Measurements from ENCODE around the gene DHX15.

Gene DHX15

GRCh38 chr4:24584211-24584850 is at the start of gene DHX15:
Gene DHX15 (minus strand): TSS chr4:24584554. CDS start chr4:24584393, 161 bp downstream.
- DNase-seq (ENCODE audit: low spot score in 2 of 2): peak; percentile 82 to 87
- Mint-ChIP-seq H3K4me3 (peak within 1 kb of the TSS; percentile 100), H3K27me3 (no peaks in the 10 kb centered on the region), H3K27ac (peak within 1 kb of the TSS; percentile 96), H3K4me1 (peaks cover 28% of the 10 kb centered on the region), H3K36me3 (peaks cover 4% of the 10 kb centered on the region), H3K9me3 (peaks cover 2% of the 10 kb centered on the region)
- ATAC-seq (ENCODE audit: low read depth): peak; percentile 91

GRCh38 chr4:24632011-24632410 is 47.7 kb upstream of the DHX15 start:
- no peaks in the 10 kb centered on the region for H3K36me3 Mint-ChIP-seq
- H3K4me1 Mint-ChIP-seq: peaks cover 3% of the 10 kb centered on the region
- DNase-seq (ENCODE audit: low spot score in 2 of 2) (no peak), ATAC-seq (ENCODE audit: low read depth) (no peak)
- peaks cover 13% of the 10 kb centered on the region for H3K27me3 Mint-ChIP-seq
- no peak overlapping the region for H3K4me3 Mint-ChIP-seq
- peaks cover 2% of the 10 kb centered on the region for H3K9me3 Mint-ChIP-seq
- no peak overlapping the region for H3K27ac Mint-ChIP-seq

GRCh38 chr4:24630937-24631336 is 46.6 kb upstream of the DHX15 start:
- H3K4me1 Mint-ChIP-seq: peaks cover 3% of the 10 kb centered on the region
- H3K4me3 Mint-ChIP-seq: no peak overlapping the region
- H3K27ac Mint-ChIP-seq: no peak overlapping the region
- ATAC-seq (ENCODE audit: low read depth) (no peak), DNase-seq (ENCODE audit: low spot score in 2 of 2) (no peak)
- peaks cover 2% of the 10 kb centered on the region for H3K9me3 Mint-ChIP-seq
- no peaks in the 10 kb centered on the region for H3K36me3 Mint-ChIP-seq
- H3K27me3 Mint-ChIP-seq: peaks cover 11% of the 10 kb centered on the region

- H3K27ac Mint-ChIP-seq: no peak overlapping the region
- ATAC-seq (ENCODE audit: low read depth): no peak
- H3K9me3 Mint-ChIP-seq: peaks cover 6% of the 10 kb centered on the region
- peaks cover 16% of the 10 kb centered on the region for H3K27me3 Mint-ChIP-seq
- DNase-seq (ENCODE audit: low spot score in 2 of 2): no peak
- peaks cover 3% of the 10 kb centered on the region for H3K36me3 Mint-ChIP-seq
- H3K4me1 Mint-ChIP-seq: no peaks in the 10 kb centered on the region
- H3K4me3 Mint-ChIP-seq: no peak overlapping the region
Measured at GRCh38 chr4:24625091-24625490, 40.7 kb upstream of the DHX15 start.

DNA sequence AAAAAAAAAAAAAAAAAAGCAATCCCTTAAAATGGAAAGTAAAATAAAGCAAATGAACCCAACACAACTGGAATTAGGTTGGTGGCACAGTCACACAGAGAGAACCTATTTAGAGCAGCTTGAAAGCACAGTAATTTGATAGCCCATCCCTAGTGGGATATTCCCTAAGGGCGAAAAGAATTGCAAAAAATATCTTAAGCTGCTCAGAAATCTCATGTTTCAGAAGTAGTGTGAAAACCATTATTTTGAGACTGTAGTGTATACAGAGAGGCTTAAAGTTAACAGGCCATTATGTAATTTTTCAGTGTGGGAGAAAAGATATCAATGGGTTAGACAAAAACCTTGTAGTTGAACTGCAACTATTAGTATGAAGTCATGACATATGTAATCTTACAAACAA is 40.0 kb upstream of the DHX15 start:
- ATAC-seq (ENCODE audit: low read depth) (no peak), DNase-seq (ENCODE audit: low spot score in 2 of 2) (no peak)
- H3K36me3 Mint-ChIP-seq: peaks cover 3% of the 10 kb centered on the region
- H3K4me3 Mint-ChIP-seq: no peak overlapping the region
- H3K27ac Mint-ChIP-seq: no peak overlapping the region
- H3K4me1 Mint-ChIP-seq: no peaks in the 10 kb centered on the region
- H3K9me3 Mint-ChIP-seq: peaks cover 6% of the 10 kb centered on the region
- peaks cover 12% of the 10 kb centered on the region for H3K27me3 Mint-ChIP-seq

DNA sequence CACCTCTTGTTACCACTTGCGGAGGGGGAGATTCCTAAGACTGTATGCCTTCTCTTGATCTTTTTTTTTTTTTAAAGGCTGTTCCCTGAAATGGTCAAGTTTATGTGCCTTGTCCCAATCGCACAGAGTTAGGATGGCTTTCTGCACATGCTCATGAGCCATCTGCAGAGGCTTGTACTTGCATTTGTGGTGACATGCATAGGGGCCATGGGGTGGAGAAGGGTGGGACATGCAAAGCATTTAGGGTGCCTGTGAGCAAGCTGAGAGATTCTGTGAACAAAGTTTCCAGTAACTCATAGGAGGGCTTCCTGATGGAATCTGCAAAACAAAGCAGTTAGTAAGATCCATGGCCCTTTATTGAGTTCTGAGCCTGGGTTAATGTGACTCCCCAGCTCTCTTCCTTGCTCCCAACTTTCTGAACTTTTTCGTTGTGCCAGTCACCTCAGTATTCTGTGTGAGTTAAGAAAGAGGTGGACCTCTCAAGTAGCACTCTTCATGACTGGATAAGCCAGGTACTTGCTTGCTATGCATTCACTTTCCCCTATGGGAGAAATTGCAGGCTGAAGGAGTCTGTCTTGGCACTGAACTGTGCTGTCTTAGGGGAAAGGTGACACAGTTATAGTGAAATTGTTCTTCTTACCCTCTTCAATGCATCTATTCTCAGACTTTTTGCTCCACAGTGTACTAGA is 37.9 kb upstream of the DHX15 start:
- DNase-seq (ENCODE audit: low spot score in 2 of 2): no peak
- peaks cover 10% of the 10 kb centered on the region for H3K27me3 Mint-ChIP-seq
- ATAC-seq (ENCODE audit: low read depth): no peak
- H3K4me3 Mint-ChIP-seq: no peak overlapping the region
- no peak overlapping the region for H3K27ac Mint-ChIP-seq
- no peaks in the 10 kb centered on the region for H3K4me1 Mint-ChIP-seq
- peaks cover 7% of the 10 kb centered on the region for H3K9me3 Mint-ChIP-seq
- H3K36me3 Mint-ChIP-seq: peaks cover 4% of the 10 kb centered on the region

DNA sequence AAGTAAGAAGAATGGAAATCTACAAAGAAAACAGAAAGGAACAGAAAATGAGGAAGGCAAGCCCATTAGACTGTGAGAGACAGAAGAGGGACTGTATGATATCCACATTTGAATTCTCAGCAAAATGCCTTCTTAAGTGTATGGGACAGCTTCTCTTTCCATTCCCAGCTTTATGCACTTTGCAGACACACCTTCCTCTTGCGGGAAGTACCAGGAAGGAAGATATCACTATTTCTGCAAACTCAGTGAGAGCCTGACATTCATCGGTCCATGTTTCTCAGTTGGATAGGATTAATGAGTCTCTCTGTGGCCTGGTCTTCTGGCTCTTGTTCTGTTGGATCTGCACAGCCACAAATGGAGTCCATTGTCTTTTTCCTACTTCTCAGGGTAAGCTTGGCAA is 31.6 kb upstream of the DHX15 start:
- Mint-ChIP-seq H3K27ac (no peak overlapping the region), H3K4me3 (no peak overlapping the region), H3K9me3 (peaks cover 9% of the 10 kb centered on the region), H3K27me3 (peaks cover 9% of the 10 kb centered on the region), H3K4me1 (no peaks in the 10 kb centered on the region), H3K36me3 (peaks cover 5% of the 10 kb centered on the region)
- ATAC-seq (ENCODE audit: low read depth): no peak
- DNase-seq (ENCODE audit: low spot score in 2 of 2): no peak

DNA sequence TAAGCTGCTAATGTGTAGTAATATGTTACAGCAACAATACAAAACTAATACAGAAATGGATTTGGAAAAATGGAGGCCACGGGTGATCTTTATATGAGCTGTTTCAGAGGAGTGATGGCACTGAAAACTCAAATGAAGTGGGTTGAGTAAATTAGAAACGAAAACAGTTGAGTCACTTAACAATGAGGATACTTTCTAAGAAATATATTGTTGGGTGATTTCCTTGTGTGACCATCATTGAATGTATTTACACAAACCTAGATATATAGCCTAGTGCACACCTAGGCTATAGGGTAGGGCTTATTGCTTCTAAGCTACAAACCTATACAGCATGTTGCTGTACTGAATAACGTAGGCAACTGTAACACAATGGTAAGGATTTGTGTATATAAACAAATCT is 30.5 kb upstream of the DHX15 start:
- no peak for ATAC-seq (ENCODE audit: low read depth)
- H3K27me3 Mint-ChIP-seq: peaks cover 6% of the 10 kb centered on the region
- no peak overlapping the region for H3K4me3 Mint-ChIP-seq
- H3K27ac Mint-ChIP-seq: no peak overlapping the region
- peaks cover 5% of the 10 kb centered on the region for H3K36me3 Mint-ChIP-seq
- DNase-seq (ENCODE audit: low spot score in 2 of 2): no peak
- peaks cover 6% of the 10 kb centered on the region for H3K9me3 Mint-ChIP-seq
- H3K4me1 Mint-ChIP-seq: peaks cover 2% of the 10 kb centered on the region

DNA sequence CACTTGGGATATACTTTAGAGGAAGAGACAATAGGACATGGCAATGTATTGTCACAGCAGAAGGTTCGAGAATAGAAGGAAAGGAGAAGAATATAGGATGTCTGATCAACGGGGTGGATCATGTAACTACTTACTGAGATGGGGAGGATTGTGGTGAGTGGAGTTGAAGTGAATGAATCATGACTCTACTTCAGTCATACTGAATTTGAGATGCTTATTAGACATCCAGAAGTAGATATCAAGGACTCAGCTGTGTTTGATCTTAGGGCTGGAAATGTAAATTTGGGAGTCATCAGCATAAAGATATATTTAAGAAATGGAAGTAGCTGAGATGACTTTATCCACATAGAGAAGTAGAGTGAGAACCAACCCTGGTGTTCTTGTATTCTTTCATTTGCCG is 29.1 kb upstream of the DHX15 start:
- peaks cover 6% of the 10 kb centered on the region for H3K9me3 Mint-ChIP-seq
- peaks cover 2% of the 10 kb centered on the region for H3K4me1 Mint-ChIP-seq
- no peak overlapping the region for H3K27ac Mint-ChIP-seq
- no peak overlapping the region for H3K4me3 Mint-ChIP-seq
- peaks cover 3% of the 10 kb centered on the region for H3K36me3 Mint-ChIP-seq
- no peak for ATAC-seq (ENCODE audit: low read depth)
- DNase-seq (ENCODE audit: low spot score in 2 of 2): no peak
- H3K27me3 Mint-ChIP-seq: peaks cover 5% of the 10 kb centered on the region

DNA sequence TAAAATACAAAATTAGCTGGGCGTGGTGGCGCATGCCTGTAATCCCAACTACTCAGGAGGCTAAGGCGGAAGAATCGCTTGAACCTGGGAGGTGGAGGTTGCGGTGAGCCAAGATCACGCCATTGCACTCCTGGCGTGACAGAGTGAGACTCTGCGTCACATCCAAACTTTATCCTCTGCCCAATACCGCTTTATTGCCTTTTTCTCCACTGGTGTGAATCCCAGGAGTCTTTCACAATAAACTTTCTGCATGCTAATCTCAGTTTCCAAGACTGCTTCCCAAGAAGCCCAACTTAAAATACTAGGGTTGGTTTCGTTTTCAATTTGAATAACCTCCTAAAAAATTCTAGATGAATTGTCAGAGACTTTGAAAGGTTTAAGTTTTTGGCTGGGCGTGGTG is 27.2 kb upstream of the DHX15 start:
- no peak for ATAC-seq (ENCODE audit: low read depth)
- no peak for DNase-seq (ENCODE audit: low spot score in 2 of 2)
- Mint-ChIP-seq H3K9me3 (peaks cover 4% of the 10 kb centered on the region), H3K27ac (no peak overlapping the region), H3K4me1 (peaks cover 2% of the 10 kb centered on the region), H3K4me3 (no peak overlapping the region), H3K27me3 (peaks cover 3% of the 10 kb centered on the region), H3K36me3 (peaks cover 3% of the 10 kb centered on the region)

GRCh38 chr4:24607334-24607733 is 23.0 kb upstream of the DHX15 start:
- no peak for ATAC-seq (ENCODE audit: low read depth)
- peaks cover 7% of the 10 kb centered on the region for H3K27me3 Mint-ChIP-seq
- H3K9me3 Mint-ChIP-seq: peaks cover 9% of the 10 kb centered on the region
- DNase-seq (ENCODE audit: low spot score in 2 of 2): no peak
- H3K4me3 Mint-ChIP-seq: no peak overlapping the region
- H3K36me3 Mint-ChIP-seq: peaks cover 2% of the 10 kb centered on the region
- peaks cover 8% of the 10 kb centered on the region for H3K4me1 Mint-ChIP-seq
- no peak overlapping the region for H3K27ac Mint-ChIP-seq

- Mint-ChIP-seq H3K36me3 (no peaks in the 10 kb centered on the region), H3K9me3 (peaks cover 6% of the 10 kb centered on the region), H3K27me3 (peaks cover 7% of the 10 kb centered on the region), H3K27ac (no peak overlapping the region), H3K4me1 (peaks cover 5% of the 10 kb centered on the region), H3K4me3 (no peak overlapping the region)
- no peak for ATAC-seq (ENCODE audit: low read depth)
- DNase-seq (ENCODE audit: low spot score in 2 of 2): no peak
Measured at GRCh38 chr4:24605216-24605615, 20.9 kb upstream of the DHX15 start.

DNA sequence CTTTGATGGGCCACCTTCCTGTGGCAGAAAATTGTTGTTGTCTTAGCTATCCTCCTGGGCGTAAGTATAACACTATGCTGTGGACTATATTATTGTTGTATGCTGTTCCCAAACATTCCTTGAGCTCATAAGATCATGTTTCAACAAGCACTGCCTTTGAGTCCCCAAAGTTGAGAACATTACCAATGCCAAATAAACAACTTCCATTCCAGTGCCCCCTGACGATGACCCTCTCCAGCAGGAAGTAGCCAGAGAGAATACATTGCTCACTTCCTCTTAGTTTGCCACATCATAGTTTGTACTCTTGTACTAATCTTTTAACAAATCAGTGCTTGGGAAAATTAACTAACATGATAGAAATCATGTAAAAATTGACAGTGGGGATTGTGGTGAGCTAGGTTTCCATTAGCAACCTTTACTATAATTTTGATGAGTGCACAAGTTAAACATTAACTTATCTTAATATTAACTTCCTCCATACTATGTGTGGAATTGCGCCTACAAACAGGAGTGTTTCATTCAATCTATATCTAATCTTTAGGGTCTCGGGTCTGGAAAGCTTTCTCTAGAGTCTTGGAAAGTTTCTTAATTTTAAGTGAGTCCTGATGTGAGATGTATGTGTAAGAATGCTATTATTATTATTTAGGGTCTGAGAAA is 20.3 kb upstream of the DHX15 start:
- H3K4me1 Mint-ChIP-seq: peaks cover 5% of the 10 kb centered on the region
- H3K27me3 Mint-ChIP-seq: peaks cover 7% of the 10 kb centered on the region
- no peak for ATAC-seq (ENCODE audit: low read depth)
- no peak overlapping the region for H3K4me3 Mint-ChIP-seq
- H3K9me3 Mint-ChIP-seq: peaks cover 6% of the 10 kb centered on the region
- no peaks in the 10 kb centered on the region for H3K36me3 Mint-ChIP-seq
- DNase-seq (ENCODE audit: low spot score in 2 of 2): no peak
- no peak overlapping the region for H3K27ac Mint-ChIP-seq

- H3K27ac Mint-ChIP-seq: no peak overlapping the region
- peaks cover 7% of the 10 kb centered on the region for H3K27me3 Mint-ChIP-seq
- no peaks in the 10 kb centered on the region for H3K36me3 Mint-ChIP-seq
- H3K9me3 Mint-ChIP-seq: peaks cover 6% of the 10 kb centered on the region
- peaks cover 5% of the 10 kb centered on the region for H3K4me1 Mint-ChIP-seq
- no peak overlapping the region for H3K4me3 Mint-ChIP-seq
- DNase-seq (ENCODE audit: low spot score in 2 of 2): no peak
- no peak for ATAC-seq (ENCODE audit: low read depth)
Measured at GRCh38 chr4:24603343-24603742, 19.0 kb upstream of the DHX15 start.

Measured in memory B cell (primary cell).